GM03348 (cell line): ENCODE measurements around the gene SFTPD.

Experiments
- DNase-seq: peaks from one replicate; pipeline ENCODE4 v3.0.0; 2012; ENCODE audit warnings: low spot score

SFTPD gene

GRCh38 chr10:79944428-79945395, 4.2 kb downstream of the SFTPD start:
- DNase-seq, result no peak

GRCh38 chr10:79943871-79944270, 5.0 kb downstream of the SFTPD start:
- no peak for DNase-seq

DNA sequence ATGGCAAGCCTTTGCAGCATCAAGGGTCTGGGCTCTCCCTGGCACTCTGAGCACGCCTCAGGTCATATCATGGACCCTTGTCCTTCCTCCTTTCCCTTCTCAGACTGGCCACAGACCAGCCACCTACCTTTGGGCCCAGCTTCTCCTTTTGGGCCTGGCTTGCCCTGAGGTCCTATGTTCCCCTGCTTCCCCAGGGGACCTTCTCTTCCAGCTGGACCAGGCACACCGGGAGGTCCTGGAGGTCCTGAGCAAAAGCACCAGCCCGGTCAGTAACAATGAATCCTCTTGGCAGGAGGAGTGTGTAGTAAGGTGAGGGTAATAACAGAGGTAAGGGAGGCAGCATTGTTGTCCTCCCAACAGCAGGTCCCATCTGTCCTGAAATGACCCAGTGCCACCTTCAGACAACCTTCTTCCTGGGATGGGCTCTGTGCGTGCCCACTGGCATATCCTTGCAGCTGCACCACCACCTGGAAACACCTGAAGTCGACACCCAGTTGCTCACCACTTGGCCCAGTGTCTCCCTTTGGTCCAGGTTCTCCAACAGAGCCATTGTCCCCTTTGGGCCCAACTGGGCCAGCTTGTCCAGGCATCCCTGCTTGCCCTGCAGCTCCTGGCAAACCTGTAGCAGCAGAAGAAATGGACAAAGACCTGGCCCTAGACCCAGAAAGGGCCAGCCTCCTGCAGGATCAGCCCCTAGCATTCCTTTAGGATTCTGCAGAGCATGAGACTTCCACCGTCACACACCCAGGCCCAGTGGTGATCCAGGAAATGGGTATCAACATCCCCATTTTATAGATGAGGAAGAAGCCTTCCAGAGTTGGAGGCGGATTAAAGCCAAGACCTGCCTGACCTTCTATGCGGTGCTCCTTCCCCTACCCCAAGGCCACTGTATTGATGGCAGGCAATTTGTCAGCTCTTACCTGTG, 6.4 kb downstream of the SFTPD start:
- DNase-seq, result no peak

GRCh38 chr10:79941585-79942210, 7.2 kb downstream of the SFTPD start:
- no peak for DNase-seq

GRCh38 chr10:79941146-79941545, 7.8 kb downstream of the SFTPD start:
- no peak for DNase-seq

DNA sequence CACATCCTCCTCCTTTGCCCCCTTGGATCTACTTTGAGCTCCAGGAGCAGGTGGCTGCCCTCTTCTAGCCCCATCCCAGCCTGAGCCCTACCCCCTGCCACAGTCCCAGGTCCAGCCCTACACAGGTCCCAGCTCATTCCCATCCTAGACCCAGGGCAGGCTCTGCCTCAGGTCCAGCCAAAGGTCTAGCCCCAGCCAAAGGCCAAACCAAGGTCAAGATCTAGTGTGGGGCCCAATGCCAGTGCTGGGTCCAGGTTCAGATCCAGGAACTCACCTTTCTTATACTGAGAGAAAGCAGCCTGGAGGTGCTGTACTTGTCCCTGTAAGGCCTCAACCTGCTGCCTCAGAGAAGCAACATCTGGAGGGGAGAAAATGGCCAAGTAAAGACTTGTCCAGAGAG, 8.5 kb downstream of the SFTPD start:
- DNase-seq, result no peak

DNA sequence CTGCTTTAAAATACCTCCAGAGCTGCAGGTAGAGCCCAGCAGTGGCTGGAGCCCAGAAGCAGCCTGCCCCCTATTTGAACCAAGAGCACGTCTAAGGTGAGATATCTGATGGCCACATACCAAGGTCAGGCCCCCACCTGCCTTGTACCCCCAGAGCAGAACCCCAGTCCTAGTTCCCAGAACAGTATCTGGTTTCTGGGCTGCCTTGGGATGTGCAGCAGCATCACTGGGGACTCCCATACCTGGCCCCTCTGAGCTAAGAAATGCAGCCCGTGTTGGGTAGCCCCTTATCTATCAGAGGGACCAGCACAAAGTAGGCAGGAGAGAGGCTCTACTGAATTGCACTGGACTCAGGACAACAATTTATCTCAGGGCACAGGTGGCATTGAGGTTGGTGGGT, 8.9 kb downstream of the SFTPD start:
- DNase-seq, result no peak

DNA sequence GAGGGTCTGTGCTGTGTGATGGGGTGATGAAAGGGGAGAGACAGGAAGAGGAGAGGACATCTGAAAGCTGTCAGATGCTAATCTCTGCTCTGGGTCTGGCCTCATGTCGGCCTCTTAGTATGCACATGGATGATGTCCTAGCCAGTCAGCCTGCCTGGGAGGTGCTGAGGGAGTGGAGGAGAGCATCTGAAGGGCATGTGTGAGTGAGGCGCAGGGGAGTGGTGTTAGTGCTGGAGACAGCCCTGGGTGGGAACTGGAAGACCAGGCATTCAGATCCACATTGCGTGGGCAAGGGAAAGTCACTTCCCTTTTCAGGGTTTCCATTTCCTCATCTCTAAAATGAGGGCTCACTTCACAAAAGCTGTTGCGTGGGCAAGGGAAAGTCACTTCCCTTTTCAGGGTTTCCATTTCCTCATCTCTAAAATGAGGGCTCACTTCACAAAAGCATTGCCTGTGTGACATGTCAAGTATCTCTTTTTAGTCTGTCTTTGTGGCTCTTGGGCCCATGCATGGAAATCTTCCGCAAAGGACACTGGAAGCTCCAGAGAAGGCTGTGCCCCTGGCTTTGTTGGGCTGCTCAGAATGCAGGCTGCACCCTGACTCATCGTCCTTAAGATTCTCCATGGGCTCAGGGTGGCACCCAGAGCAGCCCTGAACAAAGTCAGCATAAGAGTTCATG, 10.0 kb downstream of the SFTPD start:
- DNase-seq, result no peak

- no peak for DNase-seq
These were observed 11.2 kb downstream of the SFTPD start for GRCh38 chr10:79937701-79938151.

- DNase-seq, result no peak
These were observed 12.0 kb downstream of the SFTPD start for GRCh38 chr10:79936625-79937615.

GRCh38 chr10:79933961-79934360, 14.9 kb downstream of the SFTPD start:
- peak; percentile 0 for DNase-seq

GRCh38 chr10:79932841-79933379, 16.0 kb downstream of the SFTPD start:
- DNase-seq, result no peak

GRCh38 chr10:79932307-79932706, 16.6 kb downstream of the SFTPD start:
- DNase-seq, result no peak

- DNase-seq, result no peak
These were observed 18.2 kb downstream of the SFTPD start for GRCh38 chr10:79930751-79931150.

DNA sequence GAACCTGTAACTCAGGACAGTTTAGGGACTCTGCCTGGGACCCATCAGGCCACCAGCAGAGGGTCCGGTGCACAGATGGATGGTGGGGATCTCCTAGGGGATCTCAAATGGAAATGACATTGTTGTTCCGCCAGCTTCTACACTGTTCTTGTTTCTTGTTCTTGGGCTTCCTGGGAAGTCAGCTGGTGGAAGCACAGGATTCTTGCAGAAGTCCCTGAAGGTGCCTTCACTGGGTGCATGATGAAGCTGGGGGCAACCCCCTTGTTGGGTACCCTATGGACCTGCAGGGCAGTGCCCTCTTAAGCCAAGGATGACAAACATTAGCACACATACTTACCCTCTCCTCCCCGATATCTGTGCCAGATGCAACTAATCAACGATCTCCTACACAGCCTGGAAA, 18.6 kb downstream of the SFTPD start:
- no peak for DNase-seq

- peak; percentile 90 for DNase-seq
These were observed 19.4 kb downstream of the SFTPD start for GRCh38 chr10:79929409-79929904.

DNA sequence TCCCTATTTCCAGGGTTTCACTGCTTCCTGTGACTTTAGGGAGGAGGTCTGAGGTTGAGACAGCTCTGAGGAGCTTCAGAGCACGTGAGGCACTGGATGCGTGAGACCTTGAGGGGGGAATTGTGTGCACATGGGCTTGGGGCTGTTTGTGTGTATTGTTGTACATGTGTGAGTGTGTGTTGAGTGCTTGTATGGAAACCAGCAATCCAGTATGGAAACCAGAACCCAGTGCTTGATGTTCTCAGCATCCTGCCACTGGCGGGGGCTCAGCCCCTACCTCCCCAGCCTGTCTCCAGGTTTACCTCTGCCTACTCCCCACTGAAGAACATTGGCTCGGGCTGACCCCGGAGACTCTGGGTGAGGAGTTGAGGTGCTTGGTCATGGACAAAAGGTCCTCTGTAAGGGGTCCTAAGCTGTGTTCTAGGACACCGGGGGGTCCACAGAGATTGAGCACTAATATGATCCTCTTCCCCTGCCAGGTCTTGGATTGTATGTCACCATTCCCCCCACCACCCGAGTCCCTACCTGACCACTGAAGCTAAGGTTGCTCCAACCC, 20.8 kb downstream of the SFTPD start:
- DNase-seq, result no peak

GRCh38 chr10:79927111-79927828, 21.6 kb downstream of the SFTPD start:
- DNase-seq, result no peak

GRCh38 chr10:79926037-79926436, 22.9 kb downstream of the SFTPD start:
- DNase-seq, result no peak
